ENCODE data around the gene CTH.
"Not testable (repeated sequence)": the region's sequence is repeated elsewhere in the genome, so short reads cannot be mapped to it uniquely, and the experiment has no call there.

The CTH gene

GRCh38 chr1:70455291-70455690 lies 44.2 kb downstream of the CTH start:
- TF ChIP-seq CTCF (IDR thresholded peaks at IDR 0.05; ENCODE audit: low read length) (no peak), EZH2phosphoT487 (IDR thresholded peaks at IDR 0.05; ENCODE audit: low read length) (no peak), EZH2 (optimal IDR thresholded peaks at IDR 0.05; ENCODE audit: low read depth, low read length) (no peak)
- no peak overlapping the region for H3K4me3 ChIP-seq (ENCODE audit: low read length)
- H3K4me1 ChIP-seq (ENCODE audit: low read length), result no peaks in the 10 kb centered on the region
- H3K27me3 ChIP-seq (replicated peaks; ENCODE audit: insufficient read depth, low read length), result no peaks in the 10 kb centered on the region
- no peak overlapping the region for H3K9ac ChIP-seq (ENCODE audit: low read length)
- no peaks in the 10 kb centered on the region for H3F3A ChIP-seq (ENCODE audit: insufficient read depth, low read length)
- no peaks in the 10 kb centered on the region for H3K9me3 ChIP-seq (replicated peaks; ENCODE audit: insufficient read depth, low read length)
- no peaks in the 10 kb centered on the region for H3K9me2 ChIP-seq (replicated peaks; ENCODE audit: insufficient read depth, low read length)
- H3K79me2 ChIP-seq (ENCODE audit: low read length), result no peaks in the 10 kb centered on the region
- no peaks in the 10 kb centered on the region for H4K20me1 ChIP-seq (ENCODE audit: insufficient read depth, low read length)
- no peak overlapping the region for H3K4me2 ChIP-seq (ENCODE audit: low read depth, low read length)
- H3K27ac ChIP-seq (ENCODE audit: low read length), result no peak overlapping the region
- H2AFZ ChIP-seq (ENCODE audit: low read length), result no peak overlapping the region
- DNase-seq, result no peak
- H3K36me3 ChIP-seq (replicated peaks; ENCODE audit: insufficient read depth, low read length), result no peaks in the 10 kb centered on the region

DNA sequence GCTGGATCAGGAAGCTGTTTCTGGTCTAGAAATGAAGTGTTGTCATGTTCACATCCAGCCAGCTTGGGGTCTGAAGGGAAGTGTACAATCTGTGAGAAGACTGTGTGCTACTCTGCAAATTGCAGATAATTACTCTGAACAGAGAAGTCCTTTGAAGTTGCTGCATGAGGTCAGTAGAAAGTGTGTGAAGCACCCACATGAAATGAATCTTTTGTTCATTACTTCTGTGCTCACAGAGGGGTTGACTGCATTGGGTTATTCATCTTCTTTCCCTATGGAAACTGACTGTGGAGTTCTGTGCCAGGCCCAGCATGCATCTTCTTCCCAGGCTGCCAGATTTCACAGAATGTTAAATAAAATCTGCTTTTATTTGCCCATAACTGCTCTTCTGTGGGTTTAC lies 47.1 kb downstream of the CTH start:
- Histone ChIP-seq H2AFZ (ENCODE audit: low read length) (no peak overlapping the region), H3K79me2 (ENCODE audit: low read length) (no peaks in the 10 kb centered on the region), H3K4me1 (ENCODE audit: low read length) (no peaks in the 10 kb centered on the region), H3K4me3 (ENCODE audit: low read length) (no peak overlapping the region), H3K27ac (ENCODE audit: low read length) (no peak overlapping the region), H3K9ac (ENCODE audit: low read length) (no peak overlapping the region), H3F3A (ENCODE audit: insufficient read depth, low read length) (no peaks in the 10 kb centered on the region), H3K36me3 (replicated peaks; ENCODE audit: insufficient read depth, low read length) (no peaks in the 10 kb centered on the region), H4K20me1 (ENCODE audit: insufficient read depth, low read length) (no peaks in the 10 kb centered on the region), H3K4me2 (ENCODE audit: low read depth, low read length) (no peak overlapping the region), H3K27me3 (replicated peaks; ENCODE audit: insufficient read depth, low read length) (no peaks in the 10 kb centered on the region), H3K9me2 (replicated peaks; ENCODE audit: insufficient read depth, low read length) (no peaks in the 10 kb centered on the region), H3K9me3 (replicated peaks; ENCODE audit: insufficient read depth, low read length) (no peaks in the 10 kb centered on the region)
- no peak for DNase-seq
- no peak for TF ChIP-seq EZH2phosphoT487 (IDR thresholded peaks at IDR 0.05; ENCODE audit: low read length)
- TF ChIP-seq EZH2 (optimal IDR thresholded peaks at IDR 0.05; ENCODE audit: low read depth, low read length), result no peak
- no peak for TF ChIP-seq CTCF (IDR thresholded peaks at IDR 0.05; ENCODE audit: low read length)

- H3K4me1 ChIP-seq (ENCODE audit: low read length), result no peaks in the 10 kb centered on the region
- H3F3A ChIP-seq (ENCODE audit: insufficient read depth, low read length), result no peaks in the 10 kb centered on the region
- H3K36me3 ChIP-seq (replicated peaks; ENCODE audit: insufficient read depth, low read length), result no peaks in the 10 kb centered on the region
- H3K27me3 ChIP-seq (replicated peaks; ENCODE audit: insufficient read depth, low read length), result no peaks in the 10 kb centered on the region
- H3K9ac ChIP-seq (ENCODE audit: low read length), result no peak overlapping the region
- no peaks in the 10 kb centered on the region for H3K79me2 ChIP-seq (ENCODE audit: low read length)
- no peaks in the 10 kb centered on the region for H3K9me3 ChIP-seq (replicated peaks; ENCODE audit: insufficient read depth, low read length)
- no peak for DNase-seq
- H2AFZ ChIP-seq (ENCODE audit: low read length), result no peak overlapping the region
- H3K9me2 ChIP-seq (replicated peaks; ENCODE audit: insufficient read depth, low read length), result no peaks in the 10 kb centered on the region
- no peak overlapping the region for H3K27ac ChIP-seq (ENCODE audit: low read length)
- no peaks in the 10 kb centered on the region for H4K20me1 ChIP-seq (ENCODE audit: insufficient read depth, low read length)
- no peak overlapping the region for H3K4me3 ChIP-seq (ENCODE audit: low read length)
- no peak for TF ChIP-seq EZH2 (optimal IDR thresholded peaks at IDR 0.05; ENCODE audit: low read depth, low read length)
- TF ChIP-seq CTCF (IDR thresholded peaks at IDR 0.05; ENCODE audit: low read length), result no peak
- no peak for TF ChIP-seq EZH2phosphoT487 (IDR thresholded peaks at IDR 0.05; ENCODE audit: low read length)
- H3K4me2 ChIP-seq (ENCODE audit: low read depth, low read length), result no peak overlapping the region
Observed at GRCh38 chr1:70459496-70460225, 48.6 kb downstream of the CTH start.

GRCh38 chr1:70460740-70461713 lies 50.0 kb downstream of the CTH start:
- H3K9me3 ChIP-seq (replicated peaks; ENCODE audit: insufficient read depth, low read length); H3K4me2 ChIP-seq (ENCODE audit: low read depth, low read length); H3K4me1 ChIP-seq (ENCODE audit: low read length); H3K27me3 ChIP-seq (replicated peaks; ENCODE audit: insufficient read depth, low read length); H3K36me3 ChIP-seq (replicated peaks; ENCODE audit: insufficient read depth, low read length); H3K79me2 ChIP-seq (ENCODE audit: low read length); H4K20me1 ChIP-seq (ENCODE audit: insufficient read depth, low read length); DNase-seq; H3K4me3 ChIP-seq (ENCODE audit: low read length); H3K9me2 ChIP-seq (replicated peaks; ENCODE audit: insufficient read depth, low read length); H2AFZ ChIP-seq (ENCODE audit: low read length); H3F3A ChIP-seq (ENCODE audit: insufficient read depth, low read length); H3K27ac ChIP-seq (ENCODE audit: low read length); H3K9ac ChIP-seq (ENCODE audit: low read length): not testable (repeated sequence)

Data from MM.1S (cell line).